ENCODE data around the gene SUPT3H.
"Not testable (repeated sequence)": the region's sequence is repeated elsewhere in the genome, so short reads cannot be mapped to it uniquely, and the experiment has no call there.

The SUPT3H gene

DNA sequence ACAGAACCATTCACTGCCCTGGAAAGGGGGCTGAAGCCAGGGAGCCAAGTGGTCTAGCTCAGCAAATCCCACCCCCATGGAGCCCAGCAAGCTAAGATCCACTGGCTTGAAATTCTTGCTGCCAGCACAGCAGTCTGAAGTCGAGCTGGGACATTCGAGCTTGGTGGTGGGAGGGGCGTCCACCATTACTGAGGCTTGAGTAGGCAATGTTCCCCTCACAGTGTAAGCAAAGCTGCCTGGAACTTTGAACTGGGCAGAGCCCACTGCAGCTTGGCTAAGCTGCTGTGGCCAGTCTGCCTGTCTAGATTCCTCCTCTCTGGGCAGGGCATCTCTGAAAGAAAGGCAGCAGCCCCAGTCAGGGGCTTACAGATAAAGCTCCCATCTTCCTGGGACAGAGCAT lies 498.7 kb downstream of the SUPT3H start:
- not testable (repeated sequence) for H3K4me3 ChIP-seq (ENCODE audit: low read length); H3K4me1 ChIP-seq (ENCODE audit: control insufficient read depth, insufficient read depth, low read length); H3K27me3 ChIP-seq (ENCODE audit: control insufficient read depth, insufficient read depth, low read length); H3K36me3 ChIP-seq (ENCODE audit: control insufficient read depth, insufficient read depth, low read length); H3K9ac ChIP-seq (ENCODE audit: low read length); H3K27ac ChIP-seq (ENCODE audit: low read depth, low read length)

DNA sequence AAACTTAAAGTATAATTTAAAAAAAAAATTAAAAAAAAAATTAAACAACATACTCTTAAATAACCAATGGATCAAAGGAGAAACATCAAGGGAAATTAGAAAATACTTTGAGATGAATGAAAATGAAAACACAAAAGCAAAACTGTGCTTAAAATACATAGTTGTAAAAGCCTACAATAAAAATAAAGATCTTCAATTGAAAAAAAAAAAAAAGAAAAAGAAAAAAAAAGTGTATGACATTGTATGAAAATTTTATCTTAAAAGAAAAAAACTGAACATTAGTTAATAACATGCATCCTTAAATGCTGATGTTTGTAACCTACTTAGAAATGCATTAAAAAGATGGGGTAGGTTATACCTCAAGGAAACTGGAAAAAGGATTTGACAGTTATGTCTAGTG lies 501.1 kb downstream of the SUPT3H start:
- H3K36me3 ChIP-seq (ENCODE audit: control insufficient read depth, insufficient read depth, low read length); H3K4me3 ChIP-seq (ENCODE audit: low read length); H3K9ac ChIP-seq (ENCODE audit: low read length); H3K27me3 ChIP-seq (ENCODE audit: control insufficient read depth, insufficient read depth, low read length); H3K4me1 ChIP-seq (ENCODE audit: control insufficient read depth, insufficient read depth, low read length); H3K27ac ChIP-seq (ENCODE audit: low read depth, low read length): not testable (repeated sequence)

DNA sequence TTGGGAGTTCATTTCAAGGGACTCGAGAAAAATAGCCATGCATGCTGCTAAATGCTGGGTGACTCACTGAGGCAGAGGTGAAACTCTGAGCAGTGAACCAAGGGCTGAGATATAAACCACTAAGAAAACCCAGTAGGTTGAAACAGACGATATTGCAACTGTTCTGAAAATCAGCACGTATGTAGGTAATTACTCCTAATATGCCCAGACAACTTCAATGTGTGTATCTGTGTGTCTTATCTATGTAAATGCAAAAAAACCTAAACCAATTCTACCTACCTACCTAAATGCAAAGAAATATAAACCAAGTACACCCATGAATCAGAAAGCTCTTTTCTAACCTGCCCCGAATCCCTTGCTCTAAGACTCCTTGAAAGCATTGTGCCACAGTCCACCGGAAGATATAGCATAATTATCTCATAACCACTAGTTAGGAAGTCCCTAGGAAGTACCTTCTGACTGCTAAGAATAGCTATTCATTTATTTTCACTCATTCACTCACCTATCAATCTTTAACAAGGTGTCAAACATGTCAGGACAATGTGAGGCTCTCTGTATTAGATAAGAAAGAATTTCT lies 508.3 kb downstream of the SUPT3H start:
- H3K4me3 ChIP-seq (ENCODE audit: low read length): no peak overlapping the region
- no peak overlapping the region for H3K9ac ChIP-seq (ENCODE audit: low read length)
- H3K27me3 ChIP-seq (ENCODE audit: control insufficient read depth, insufficient read depth, low read length): no peaks in the 10 kb centered on the region
- H3K4me1 ChIP-seq (ENCODE audit: control insufficient read depth, insufficient read depth, low read length): no peaks in the 10 kb centered on the region
- H3K36me3 ChIP-seq (ENCODE audit: control insufficient read depth, insufficient read depth, low read length): no peaks in the 10 kb centered on the region
- no peak overlapping the region for H3K27ac ChIP-seq (ENCODE audit: low read depth, low read length)

DNA sequence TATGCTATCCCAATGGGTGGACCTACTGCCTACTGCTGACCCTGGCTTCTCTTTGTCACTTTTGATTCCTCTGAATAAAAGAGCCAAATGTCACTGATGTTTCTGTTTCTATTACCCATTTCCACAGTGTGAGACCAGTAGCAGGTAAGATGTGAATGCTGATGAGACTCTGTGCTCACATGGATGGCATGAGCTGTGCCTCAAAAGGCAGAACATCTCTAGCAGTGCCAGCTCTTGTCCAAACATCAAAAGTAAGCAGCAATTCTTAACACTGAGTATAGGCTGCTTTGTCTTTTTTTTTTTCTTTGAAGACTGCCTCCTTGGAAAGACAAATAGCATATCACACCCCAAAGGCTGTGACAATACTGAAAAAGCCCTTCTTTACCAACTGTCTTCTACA lies 508.8 kb downstream of the SUPT3H start:
- no peaks in the 10 kb centered on the region for H3K4me1 ChIP-seq (ENCODE audit: control insufficient read depth, insufficient read depth, low read length)
- H3K27ac ChIP-seq (ENCODE audit: low read depth, low read length): no peak overlapping the region

DNA sequence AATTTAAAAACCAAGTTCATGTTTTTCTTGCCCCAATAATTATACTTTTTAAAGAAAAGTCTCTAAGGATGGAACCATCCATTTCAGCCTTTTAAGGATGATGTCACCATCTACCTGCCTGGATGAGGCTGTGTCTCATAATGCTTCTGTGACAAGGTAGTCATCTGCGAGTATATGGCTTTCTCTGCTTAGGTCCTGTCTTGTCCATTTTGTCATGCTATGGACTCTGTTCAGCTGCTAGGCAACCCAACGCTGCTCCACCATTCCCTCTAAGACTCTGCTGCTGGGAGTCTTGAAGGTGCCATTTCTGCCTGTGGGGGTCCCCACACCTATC lies 509.4 kb downstream of the SUPT3H start:
- Histone ChIP-seq H3K9ac (ENCODE audit: low read length) (no peak overlapping the region), H3K4me3 (ENCODE audit: low read length) (no peak overlapping the region), H3K36me3 (ENCODE audit: control insufficient read depth, insufficient read depth, low read length) (no peaks in the 10 kb centered on the region), H3K4me1 (ENCODE audit: control insufficient read depth, insufficient read depth, low read length) (no peaks in the 10 kb centered on the region), H3K27ac (ENCODE audit: low read depth, low read length) (no peak overlapping the region), H3K27me3 (ENCODE audit: control insufficient read depth, insufficient read depth, low read length) (no peaks in the 10 kb centered on the region)

More for the DNA sequence above, 508.8 kb downstream of the SUPT3H start:
- H3K4me3 ChIP-seq (ENCODE audit: low read length): no peak overlapping the region
- no peaks in the 10 kb centered on the region for H3K36me3 ChIP-seq (ENCODE audit: control insufficient read depth, insufficient read depth, low read length)
- no peak overlapping the region for H3K9ac ChIP-seq (ENCODE audit: low read length)
- H3K27me3 ChIP-seq (ENCODE audit: control insufficient read depth, insufficient read depth, low read length): no peaks in the 10 kb centered on the region

DNA sequence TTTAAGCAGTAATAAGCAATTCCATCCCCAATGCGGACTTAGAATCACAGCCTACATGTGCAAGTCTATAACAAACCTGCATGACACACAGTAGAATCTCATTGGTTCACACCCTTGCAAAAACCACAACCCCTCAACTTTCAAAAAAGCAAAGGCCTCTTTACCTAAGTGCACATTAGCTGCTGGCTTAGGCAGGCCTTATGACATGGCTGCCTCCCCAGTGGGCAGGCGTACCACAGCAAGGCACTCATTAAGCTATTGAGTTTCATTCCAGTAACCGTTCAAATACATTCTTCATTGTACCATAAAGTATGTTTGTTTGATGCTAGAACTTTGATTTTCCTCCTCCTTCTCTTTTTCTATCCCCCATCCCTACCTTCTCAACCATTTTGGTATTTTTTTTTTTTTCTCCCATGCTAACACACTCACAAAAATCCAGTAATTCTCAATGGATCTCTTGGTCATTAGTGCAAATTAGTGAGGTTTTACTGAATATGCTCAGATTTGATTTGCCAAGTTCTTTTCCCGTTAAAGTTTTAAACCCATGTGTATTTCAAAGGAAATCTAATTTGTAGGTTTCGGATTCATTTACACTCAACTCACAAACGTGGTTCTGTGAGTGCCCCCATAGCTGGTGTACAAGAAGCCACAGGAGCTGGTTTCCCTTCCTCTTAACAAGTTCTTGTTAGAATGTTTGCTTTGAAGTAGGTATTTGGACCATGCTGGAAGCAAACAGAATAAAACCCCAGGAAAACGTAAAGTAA lies 510.0 kb downstream of the SUPT3H start:
- H3K27me3 ChIP-seq (ENCODE audit: control insufficient read depth, insufficient read depth, low read length): no peaks in the 10 kb centered on the region

DNA sequence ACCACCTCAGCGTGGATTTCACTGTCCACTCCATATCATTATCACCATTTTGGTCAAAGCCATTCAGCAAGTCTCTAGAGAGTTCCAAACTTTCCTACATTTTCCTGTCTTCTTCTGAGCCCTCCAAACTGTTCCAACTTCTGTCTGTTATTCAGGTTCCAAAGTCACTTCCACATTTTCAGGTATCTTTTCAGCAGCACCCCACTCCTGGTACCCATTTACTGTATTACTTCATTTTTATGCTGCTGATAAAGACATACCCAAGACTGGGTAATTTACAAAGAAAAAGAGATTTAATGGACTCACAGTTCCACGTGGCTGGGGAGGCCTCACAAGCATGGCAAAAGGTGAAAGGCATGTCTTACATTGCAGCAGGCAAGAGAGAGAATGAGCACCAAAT lies 512.5 kb downstream of the SUPT3H start:
- not testable (repeated sequence) for H3K27me3 ChIP-seq (ENCODE audit: control insufficient read depth, insufficient read depth, low read length); H3K27ac ChIP-seq (ENCODE audit: low read depth, low read length); H3K36me3 ChIP-seq (ENCODE audit: control insufficient read depth, insufficient read depth, low read length); H3K4me1 ChIP-seq (ENCODE audit: control insufficient read depth, insufficient read depth, low read length); H3K9ac ChIP-seq (ENCODE audit: low read length); H3K4me3 ChIP-seq (ENCODE audit: low read length)

More for the DNA sequence above, 510.0 kb downstream of the SUPT3H start:
- H3K27ac ChIP-seq (ENCODE audit: low read depth, low read length): no peak overlapping the region
- H3K36me3 ChIP-seq (ENCODE audit: control insufficient read depth, insufficient read depth, low read length): no peaks in the 10 kb centered on the region
- no peak overlapping the region for H3K9ac ChIP-seq (ENCODE audit: low read length)
- no peak overlapping the region for H3K4me3 ChIP-seq (ENCODE audit: low read length)
- no peaks in the 10 kb centered on the region for H3K4me1 ChIP-seq (ENCODE audit: control insufficient read depth, insufficient read depth, low read length)

DNA sequence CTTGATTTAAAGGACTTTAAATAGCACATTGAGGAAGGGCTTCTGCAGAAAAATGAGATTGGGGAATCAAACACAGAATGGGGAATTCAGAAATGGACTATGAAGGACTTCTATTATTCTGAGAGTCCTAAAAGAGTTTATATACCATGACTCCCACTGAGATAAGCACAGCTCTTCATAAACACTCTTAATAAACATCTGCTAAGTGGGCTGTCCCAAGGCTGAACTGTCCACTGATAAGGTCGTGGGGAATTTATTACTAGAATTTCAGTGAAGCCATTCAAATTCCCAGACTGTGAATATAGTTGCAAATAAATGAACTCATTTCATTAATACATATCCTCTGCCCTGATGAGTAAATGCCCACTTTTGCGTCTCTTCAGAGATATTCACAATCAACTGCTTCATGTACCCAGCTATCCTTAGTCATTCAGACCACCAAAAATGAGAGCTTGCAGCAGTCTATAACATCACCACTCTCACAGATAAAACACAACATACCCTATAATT lies 517.8 kb downstream of the SUPT3H start:
- Histone ChIP-seq H3K4me3 (ENCODE audit: low read length) (no peak overlapping the region), H3K4me1 (ENCODE audit: control insufficient read depth, insufficient read depth, low read length) (peaks cover 5% of the 10 kb centered on the region), H3K9ac (ENCODE audit: low read length) (no peak overlapping the region), H3K27me3 (ENCODE audit: control insufficient read depth, insufficient read depth, low read length) (no peaks in the 10 kb centered on the region), H3K36me3 (ENCODE audit: control insufficient read depth, insufficient read depth, low read length) (no peaks in the 10 kb centered on the region), H3K27ac (ENCODE audit: low read depth, low read length) (no peak overlapping the region)

DNA sequence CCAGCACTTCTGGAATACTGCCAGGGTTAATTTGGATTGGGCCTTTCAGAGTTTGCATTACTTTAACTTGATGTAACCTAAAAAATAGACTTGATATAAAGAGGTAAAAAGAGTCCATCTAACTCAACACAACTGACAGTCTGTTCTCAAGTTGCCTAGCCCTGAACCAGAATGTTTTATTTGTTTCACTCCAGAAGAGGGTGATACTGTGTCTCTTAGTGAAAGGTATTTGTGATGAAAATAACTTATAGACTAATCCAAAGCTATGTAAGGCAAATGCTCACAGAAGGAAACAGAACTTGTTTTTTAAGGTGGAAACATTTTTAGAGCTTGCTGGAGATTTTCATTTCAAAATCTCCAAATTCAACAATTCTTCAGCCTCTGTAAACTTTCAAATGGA lies 518.7 kb downstream of the SUPT3H start:
- no peak overlapping the region for H3K27ac ChIP-seq (ENCODE audit: low read depth, low read length)
- H3K9ac ChIP-seq (ENCODE audit: low read length): no peak overlapping the region
- H3K4me1 ChIP-seq (ENCODE audit: control insufficient read depth, insufficient read depth, low read length): peaks cover 5% of the 10 kb centered on the region
- H3K4me3 ChIP-seq (ENCODE audit: low read length): no peak overlapping the region
- H3K27me3 ChIP-seq (ENCODE audit: control insufficient read depth, insufficient read depth, low read length): no peaks in the 10 kb centered on the region
- no peaks in the 10 kb centered on the region for H3K36me3 ChIP-seq (ENCODE audit: control insufficient read depth, insufficient read depth, low read length)

DNA sequence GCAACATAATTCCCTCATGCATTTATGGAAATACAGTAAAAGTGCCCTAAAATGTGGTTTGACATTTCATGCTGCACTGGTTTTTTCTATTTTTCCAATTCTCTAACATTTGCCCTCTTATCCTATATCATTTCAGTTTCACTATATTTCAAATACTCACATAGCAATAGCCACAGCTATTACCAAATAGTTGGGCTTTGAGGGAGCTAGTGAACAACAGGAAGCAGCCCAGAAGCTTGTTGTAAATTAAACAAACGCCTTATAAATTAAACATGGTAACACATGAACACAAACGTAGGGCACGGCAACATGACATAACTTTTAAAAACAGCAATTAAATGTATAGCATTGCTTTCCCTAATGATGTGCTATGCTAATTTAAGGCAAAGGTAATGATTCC lies 521.3 kb downstream of the SUPT3H start:
- Histone ChIP-seq H3K27ac (ENCODE audit: low read depth, low read length) (no peak overlapping the region), H3K4me1 (ENCODE audit: control insufficient read depth, insufficient read depth, low read length) (peaks cover 5% of the 10 kb centered on the region), H3K9ac (ENCODE audit: low read length) (no peak overlapping the region), H3K36me3 (ENCODE audit: control insufficient read depth, insufficient read depth, low read length) (no peaks in the 10 kb centered on the region), H3K4me3 (ENCODE audit: low read length) (no peak overlapping the region), H3K27me3 (ENCODE audit: control insufficient read depth, insufficient read depth, low read length) (no peaks in the 10 kb centered on the region)

DNA sequence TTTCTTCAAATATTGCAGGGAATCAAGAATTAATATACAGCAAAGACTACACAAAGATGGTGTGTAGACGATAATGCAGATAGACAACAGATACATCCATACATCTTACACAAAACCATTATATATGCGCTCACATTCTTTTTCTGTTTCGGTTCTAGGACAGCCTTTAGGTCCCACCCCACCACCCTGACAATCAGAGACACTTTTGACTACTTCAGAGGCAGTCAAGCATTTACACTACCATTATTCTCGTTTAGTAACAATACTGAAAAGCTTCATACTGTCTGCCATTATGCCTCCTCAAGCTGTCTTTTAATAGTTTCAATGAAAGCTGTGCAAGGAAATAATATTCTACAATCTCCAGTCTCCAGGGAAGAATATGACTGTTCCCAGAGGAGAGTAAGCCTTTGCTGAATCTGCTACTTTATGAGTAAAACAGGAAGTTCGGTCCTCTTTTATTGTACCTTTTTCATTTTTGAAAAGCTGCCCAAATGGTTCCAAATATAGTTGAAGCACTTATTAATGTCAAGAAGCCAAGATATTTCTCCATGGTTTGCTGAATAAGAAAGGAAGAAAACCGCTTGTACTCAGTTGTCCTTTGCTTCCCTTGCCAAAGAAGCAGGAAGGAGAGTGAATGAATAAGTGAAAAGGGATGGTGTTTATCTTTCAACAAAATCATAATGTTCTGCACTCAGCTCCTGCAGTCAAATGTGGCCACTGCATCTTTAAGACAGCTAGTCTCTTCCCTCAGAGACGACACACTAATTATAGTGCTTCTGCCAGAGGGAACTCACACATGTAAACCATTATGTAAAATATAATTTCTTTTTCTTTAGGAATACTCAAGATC lies 521.9 kb downstream of the SUPT3H start:
- Histone ChIP-seq H3K36me3 (ENCODE audit: control insufficient read depth, insufficient read depth, low read length) (no peaks in the 10 kb centered on the region), H3K4me3 (ENCODE audit: low read length) (no peak overlapping the region), H3K27me3 (ENCODE audit: control insufficient read depth, insufficient read depth, low read length) (no peaks in the 10 kb centered on the region), H3K9ac (ENCODE audit: low read length) (no peak overlapping the region), H3K4me1 (ENCODE audit: control insufficient read depth, insufficient read depth, low read length) (peaks cover 5% of the 10 kb centered on the region), H3K27ac (ENCODE audit: low read depth, low read length) (no peak overlapping the region)

DNA sequence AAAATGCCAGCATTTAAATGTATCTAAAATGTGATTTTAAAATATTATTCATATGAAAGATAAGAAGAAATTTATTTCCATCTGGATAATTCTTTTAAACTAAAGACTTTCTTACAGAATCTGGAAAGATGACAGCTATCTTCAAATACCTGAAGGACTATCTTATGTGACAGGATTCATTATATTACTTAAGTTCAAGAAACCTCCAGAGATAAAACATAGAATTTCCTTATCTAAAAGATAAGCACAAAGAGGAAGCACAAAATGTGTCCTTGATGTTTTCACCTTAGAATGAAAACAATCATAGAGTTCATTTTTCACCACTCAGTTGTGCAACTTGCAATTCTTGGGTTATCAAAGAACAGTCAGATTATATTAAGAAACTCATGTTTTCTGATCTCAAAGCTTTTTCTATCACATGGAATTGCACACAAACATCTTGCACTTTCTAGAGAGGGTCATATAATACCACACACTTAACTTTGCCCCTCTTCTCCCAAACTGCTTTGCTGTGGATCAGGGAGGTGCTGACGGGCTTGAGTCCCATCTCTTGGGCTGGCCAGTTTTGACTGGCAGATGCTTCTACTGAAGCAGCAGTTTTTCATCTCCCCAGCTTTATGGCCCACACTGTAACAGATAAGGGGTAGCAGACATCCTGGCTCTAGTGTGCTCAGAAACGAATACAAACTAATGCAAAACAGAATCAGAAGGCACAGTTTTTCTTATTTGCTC lies 522.9 kb downstream of the SUPT3H start:
- no peaks in the 10 kb centered on the region for H3K36me3 ChIP-seq (ENCODE audit: control insufficient read depth, insufficient read depth, low read length)
- no peaks in the 10 kb centered on the region for H3K27me3 ChIP-seq (ENCODE audit: control insufficient read depth, insufficient read depth, low read length)
- H3K9ac ChIP-seq (ENCODE audit: low read length): no peak overlapping the region
- no peak overlapping the region for H3K27ac ChIP-seq (ENCODE audit: low read depth, low read length)
- H3K4me1 ChIP-seq (ENCODE audit: control insufficient read depth, insufficient read depth, low read length): peaks cover 5% of the 10 kb centered on the region
- H3K4me3 ChIP-seq (ENCODE audit: low read length): no peak overlapping the region

All from rectal smooth muscle tissue (tissue), 1 donor.